RWPE2 (cell line): ENCODE data around the gene TTR.

Experiments used
- ATAC-seq: fragments of 200-7000 bp; cut with Tn5 transposase; 3 replicates; pipeline ENCODE4 v1.9.1; 2021; ENCODE audit warnings: low read depth
- DNase-seq: peaks from one replicate; pipeline ENCODE4 v3.0.0-alpha.2; 2020; ENCODE audit warnings: low spot score
- H3K27ac ChIP-seq: fragments of 450-650 bp; 2 replicates; pipeline ENCODE4 v1.5.1; 2017; ENCODE audit warnings: mild to moderate bottlenecking; ENCODE audit not compliant: poor library complexity, severe bottlenecking
- H3K27me3 ChIP-seq: fragments of 250-450 bp; sonication (Bioruptor Pico); 2 replicates; pipeline ENCODE4 v1.5.1; 2021; ENCODE audit warnings: mild to moderate bottlenecking, moderate library complexity; ENCODE audit not compliant: insufficient read depth, poor library complexity, severe bottlenecking
- H3K36me3 ChIP-seq: fragments of 250-450 bp; sonication (Bioruptor Pico); 2 replicates; pipeline ENCODE4 v1.5.1; 2020; ENCODE audit warnings: low read depth, mild to moderate bottlenecking, moderate library complexity
- H3K4me1 ChIP-seq: fragments of 250-450 bp; sonication (Bioruptor Pico); 2 replicates; pipeline ENCODE4 v1.5.1; 2021; ENCODE audit warnings: mild to moderate bottlenecking, moderate library complexity; ENCODE audit not compliant: insufficient read depth, poor library complexity, severe bottlenecking
- H3K4me3 ChIP-seq: fragments of 250-450 bp; sonication (Bioruptor Pico); 2 replicates; pipeline ENCODE4 v1.5.1; 2021; ENCODE audit warnings: mild to moderate bottlenecking, moderate library complexity; ENCODE audit not compliant: severe bottlenecking
- H3K9me3 ChIP-seq: fragments of 250-450 bp; sonication (Bioruptor Pico); 2 replicates; pipeline ENCODE4 v1.5.1; 2021; ENCODE audit warnings: mild to moderate bottlenecking, moderate library complexity; ENCODE audit not compliant: severe bottlenecking
- TF ChIP-seq, protein P1 (sequence below): fragments of 450-650 bp; IDR thresholded peaks from one replicate; pipeline ENCODE4 v1.5.1; 2017; ENCODE audit warnings: mild to moderate bottlenecking, moderate library complexity; ENCODE audit not compliant: poor library complexity, severe bottlenecking

Gene TTR

DNA sequence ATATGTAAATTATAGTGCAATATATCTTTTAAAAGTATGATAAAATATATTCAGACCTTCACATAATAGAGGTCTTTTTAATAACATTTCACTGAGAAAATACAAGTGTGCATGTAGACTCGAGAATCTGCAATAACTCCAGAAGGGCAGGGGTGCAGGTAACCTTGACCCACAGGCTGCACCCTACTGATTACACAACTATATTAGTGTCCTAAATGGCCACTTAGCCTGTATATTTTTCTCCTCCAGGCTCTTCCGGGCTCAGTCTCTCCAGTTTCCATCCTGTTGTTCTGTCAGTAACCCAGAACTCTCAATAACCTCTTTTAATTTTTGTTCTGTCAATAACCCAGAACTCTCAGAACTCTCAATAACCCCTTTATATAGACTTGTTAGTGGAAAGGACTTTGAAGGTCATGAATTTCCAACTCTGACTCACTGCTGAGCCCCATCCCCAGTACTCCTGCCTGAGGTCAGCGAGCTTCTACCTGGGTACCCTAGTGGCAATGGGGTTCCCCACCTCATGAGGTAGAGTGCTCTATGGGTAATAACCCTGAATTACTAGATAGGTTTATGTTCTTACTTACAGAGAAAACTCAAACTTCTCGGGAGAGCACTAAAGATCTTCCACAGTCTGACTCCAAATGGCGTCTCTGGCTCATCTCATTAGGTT lies 8.4 kb upstream of the TTR start:
- H3K4me3 ChIP-seq = no peak overlapping the region
- H3K4me1 ChIP-seq = no peaks in the 10 kb centered on the region
- H3K9me3 ChIP-seq = no peaks in the 10 kb centered on the region
- no peak for ATAC-seq
- no peaks in the 10 kb centered on the region for H3K36me3 ChIP-seq
- H3K27me3 ChIP-seq = no peaks in the 10 kb centered on the region
- H3K27ac ChIP-seq = no peak overlapping the region
- TF ChIP-seq, protein P1, sequence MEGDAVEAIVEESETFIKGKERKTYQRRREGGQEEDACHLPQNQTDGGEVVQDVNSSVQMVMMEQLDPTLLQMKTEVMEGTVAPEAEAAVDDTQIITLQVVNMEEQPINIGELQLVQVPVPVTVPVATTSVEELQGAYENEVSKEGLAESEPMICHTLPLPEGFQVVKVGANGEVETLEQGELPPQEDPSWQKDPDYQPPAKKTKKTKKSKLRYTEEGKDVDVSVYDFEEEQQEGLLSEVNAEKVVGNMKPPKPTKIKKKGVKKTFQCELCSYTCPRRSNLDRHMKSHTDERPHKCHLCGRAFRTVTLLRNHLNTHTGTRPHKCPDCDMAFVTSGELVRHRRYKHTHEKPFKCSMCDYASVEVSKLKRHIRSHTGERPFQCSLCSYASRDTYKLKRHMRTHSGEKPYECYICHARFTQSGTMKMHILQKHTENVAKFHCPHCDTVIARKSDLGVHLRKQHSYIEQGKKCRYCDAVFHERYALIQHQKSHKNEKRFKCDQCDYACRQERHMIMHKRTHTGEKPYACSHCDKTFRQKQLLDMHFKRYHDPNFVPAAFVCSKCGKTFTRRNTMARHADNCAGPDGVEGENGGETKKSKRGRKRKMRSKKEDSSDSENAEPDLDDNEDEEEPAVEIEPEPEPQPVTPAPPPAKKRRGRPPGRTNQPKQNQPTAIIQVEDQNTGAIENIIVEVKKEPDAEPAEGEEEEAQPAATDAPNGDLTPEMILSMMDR = no peak
- no peak for DNase-seq

DNA sequence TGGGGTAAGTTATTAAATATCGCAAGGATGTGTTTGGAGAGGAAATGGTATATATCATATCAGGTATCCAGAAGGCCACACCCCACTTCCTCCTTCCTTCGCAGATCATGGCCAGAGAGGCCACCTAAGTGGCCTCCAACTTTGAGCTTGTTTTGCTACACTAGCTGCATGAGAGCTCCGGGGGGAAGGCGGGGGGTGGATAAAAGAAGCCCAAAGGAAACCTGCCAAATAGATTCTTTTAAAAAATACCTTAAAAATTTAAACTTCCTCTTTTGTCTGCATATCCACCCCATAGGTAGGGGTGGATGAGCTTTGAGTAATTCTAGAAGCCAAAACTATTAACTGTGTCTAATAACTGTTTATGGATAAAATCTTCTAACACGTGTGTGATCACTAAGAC lies 5.7 kb upstream of the TTR start:
- H3K9me3 ChIP-seq = no peaks in the 10 kb centered on the region
- no peaks in the 10 kb centered on the region for H3K36me3 ChIP-seq
- no peaks in the 10 kb centered on the region for H3K27me3 ChIP-seq
- no peak overlapping the region for H3K27ac ChIP-seq
- ATAC-seq = no peak
- TF ChIP-seq, protein P1 = no peak
- no peak overlapping the region for H3K4me3 ChIP-seq
- no peaks in the 10 kb centered on the region for H3K4me1 ChIP-seq
- no peak for DNase-seq

DNA sequence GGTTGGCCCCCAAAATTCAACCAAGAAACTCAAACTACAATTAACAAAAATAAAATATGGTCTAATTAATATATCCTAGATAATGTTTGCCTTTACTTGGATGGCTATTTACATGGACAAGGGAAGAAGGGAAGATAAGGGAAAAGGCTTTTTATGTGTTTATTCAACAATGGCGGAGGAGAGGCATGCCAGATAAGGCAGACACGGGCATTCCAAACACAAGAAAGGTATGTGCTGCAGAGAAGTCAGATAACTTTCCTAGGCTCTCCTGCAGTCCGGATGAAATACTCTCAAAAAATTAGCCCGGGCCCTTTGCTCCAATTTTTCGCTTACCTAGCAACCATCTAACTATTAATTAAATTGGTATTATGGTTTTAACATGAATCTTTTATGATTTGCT lies 5.1 kb upstream of the TTR start:
- TF ChIP-seq, protein P1 = no peak
- H3K9me3 ChIP-seq = no peaks in the 10 kb centered on the region

DNA sequence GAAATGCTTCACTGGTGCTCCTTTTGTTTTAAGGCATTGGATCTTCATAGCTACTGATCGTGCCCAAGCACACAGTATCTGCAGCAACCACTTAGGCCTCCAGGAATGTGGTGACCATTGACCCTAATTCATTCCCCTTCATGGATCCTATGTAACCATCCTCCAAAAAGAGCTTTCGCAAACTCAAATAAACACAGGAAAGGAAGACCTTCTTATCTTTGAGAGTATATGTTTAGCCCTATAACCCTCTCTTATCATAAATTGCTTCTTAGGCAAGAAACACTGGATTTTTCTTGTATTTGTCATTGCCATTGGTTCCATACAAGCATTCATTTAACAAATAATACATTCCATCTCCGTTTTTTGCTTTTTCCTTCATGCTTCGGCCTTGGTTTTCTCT lies 4.1 kb upstream of the TTR start:
- H3K27ac ChIP-seq = no peak overlapping the region
- H3K9me3 ChIP-seq = no peaks in the 10 kb centered on the region
- TF ChIP-seq, protein P1 = no peak
- H3K4me3 ChIP-seq = no peak overlapping the region
- no peaks in the 10 kb centered on the region for H3K27me3 ChIP-seq
- ATAC-seq (no peak), DNase-seq (no peak)
- H3K4me1 ChIP-seq = no peaks in the 10 kb centered on the region
- H3K36me3 ChIP-seq = no peaks in the 10 kb centered on the region

More for the DNA sequence above, 5.1 kb upstream of the TTR start:
- Histone ChIP-seq H3K27ac (no peak overlapping the region), H3K4me1 (no peaks in the 10 kb centered on the region), H3K4me3 (no peak overlapping the region), H3K27me3 (no peaks in the 10 kb centered on the region), H3K36me3 (no peaks in the 10 kb centered on the region)
- ATAC-seq (no peak), DNase-seq (no peak)

DNA sequence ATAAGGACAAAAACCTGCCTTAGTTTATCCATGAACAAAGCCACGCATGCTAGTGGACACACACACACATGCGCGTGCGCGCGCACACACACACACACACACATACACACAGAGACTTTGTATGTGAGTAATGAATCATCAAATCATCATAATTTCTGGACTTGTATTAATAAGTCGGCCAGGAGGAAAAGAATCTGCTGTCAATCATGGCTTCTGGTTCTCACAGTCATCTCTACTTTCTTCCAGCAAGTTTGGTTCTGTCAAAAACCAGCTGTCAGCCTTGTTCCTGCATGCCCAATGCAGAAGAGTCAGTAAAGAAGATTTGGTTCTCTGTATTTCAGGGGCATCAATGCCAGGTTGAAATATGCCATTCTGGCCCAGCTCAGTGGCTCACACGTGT lies 1.1 kb upstream of the TTR start:
- TF ChIP-seq, protein P1 = no peak
- no peaks in the 10 kb centered on the region for H3K9me3 ChIP-seq
- H3K27me3 ChIP-seq = no peaks in the 10 kb centered on the region
- no peak overlapping the region for H3K27ac ChIP-seq
- ATAC-seq (no peak), DNase-seq (no peak)
- H3K36me3 ChIP-seq = no peaks in the 10 kb centered on the region
- no peaks in the 10 kb centered on the region for H3K4me1 ChIP-seq
- H3K4me3 ChIP-seq = no peak overlapping the region
